Head of caudate nucleus (tissue), 42 donors: Measurements from ENCODE around the gene SLIT3.
"Not testable (repeated sequence)": the region's sequence is repeated elsewhere in the genome, so short reads cannot be mapped to it uniquely, and the experiment has no call there.

Experiments
- DNase-seq, 42 donors: peaks; one replicate each; pipeline versions ENCODE4 v3.0.0 to v3.0.0-alpha.2; 2020 to 2021; ENCODE audit warnings: mixed read lengths in 7 of 42
- intact Hi-C: fragments of 100-400 bp; cut with DNase I; formaldehyde crosslinking; loops from one replicate; pipeline ENCODE4 v1.15.0; 2022

The SLIT3 gene

GRCh38 chr5:168658394-168658793 lies 642.5 kb downstream of the SLIT3 start:
- peak in 1 of 42 donors; percentile 24 for DNase-seq
- intact Hi-C loops, result no loop called here

DNA sequence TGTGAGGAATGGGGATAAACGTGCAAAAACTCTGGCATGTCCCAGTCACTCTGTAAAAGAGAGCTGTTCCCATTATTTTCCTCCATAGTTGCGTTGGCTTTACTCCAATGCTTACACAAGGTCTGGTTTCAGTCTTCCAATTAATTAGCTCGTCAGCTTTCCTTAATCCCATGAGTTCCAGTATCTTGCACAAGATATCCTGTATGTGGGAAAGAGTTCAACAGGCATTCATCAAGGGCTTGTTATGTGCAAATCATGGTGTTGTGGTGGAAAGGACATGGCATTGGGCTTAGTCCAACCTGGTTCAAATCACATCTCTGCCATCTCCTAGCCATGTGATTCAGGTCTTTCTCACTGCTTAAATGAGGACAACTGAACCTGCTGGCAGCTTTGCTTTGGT lies 644.3 kb downstream of the SLIT3 start:
- no peak for DNase-seq
- intact Hi-C loops, result no loop called here

DNA sequence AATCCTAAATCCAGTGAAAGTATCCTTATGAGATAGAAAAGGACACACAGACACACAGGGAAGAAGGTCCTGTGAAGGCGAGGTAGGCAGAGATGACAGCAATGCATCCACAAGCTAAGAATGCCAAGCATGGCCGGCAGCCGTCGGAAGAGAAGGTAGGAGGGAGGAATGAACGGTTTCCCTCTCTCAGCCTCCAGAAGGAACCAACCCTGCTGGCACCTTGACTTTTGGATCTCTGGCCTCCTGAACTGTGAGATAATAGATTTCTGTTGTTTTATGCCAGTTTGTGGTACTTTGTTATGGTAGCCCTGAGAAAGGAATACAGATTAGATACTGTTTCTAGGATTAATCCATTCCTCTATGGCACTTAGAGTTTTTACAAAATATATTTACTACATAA lies 645.6 kb downstream of the SLIT3 start:
- intact Hi-C loops, result no loop called here
- no peak for DNase-seq

DNA sequence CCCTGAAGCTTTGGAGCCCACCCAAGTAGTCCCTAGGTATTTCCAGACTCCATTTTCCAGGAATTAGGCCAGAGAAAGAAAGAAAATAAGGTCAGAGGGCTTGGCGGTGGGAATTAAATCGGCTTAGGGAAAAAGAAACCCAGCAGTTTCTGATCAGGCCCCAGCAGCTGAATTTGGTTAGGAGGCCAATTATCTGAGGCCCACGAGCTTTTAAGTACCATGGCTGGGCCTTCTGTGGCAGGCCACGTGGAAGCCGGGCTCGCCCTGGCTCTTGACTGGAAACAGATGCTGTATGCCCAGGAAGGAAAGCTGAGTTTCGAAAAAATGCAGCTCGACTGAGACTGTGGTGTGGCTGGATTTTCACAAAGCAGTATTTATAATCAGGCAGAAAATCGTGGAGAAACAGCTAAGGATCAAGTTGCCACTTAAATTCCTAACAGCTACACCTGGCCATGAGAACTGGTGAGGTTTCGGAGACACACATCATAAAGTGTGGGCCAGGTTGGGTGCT lies 646.7 kb downstream of the SLIT3 start:
- peak in 10 of 42 donors; percentile 7 to 56 (median 24) for DNase-seq
- intact Hi-C loops, result no loop called here

- intact Hi-C loops, result no loop called here
- peak in 7 of 42 donors; percentile 10 to 52 (median 22) for DNase-seq
These were observed 647.3 kb downstream of the SLIT3 start for GRCh38 chr5:168653626-168654025.

DNA sequence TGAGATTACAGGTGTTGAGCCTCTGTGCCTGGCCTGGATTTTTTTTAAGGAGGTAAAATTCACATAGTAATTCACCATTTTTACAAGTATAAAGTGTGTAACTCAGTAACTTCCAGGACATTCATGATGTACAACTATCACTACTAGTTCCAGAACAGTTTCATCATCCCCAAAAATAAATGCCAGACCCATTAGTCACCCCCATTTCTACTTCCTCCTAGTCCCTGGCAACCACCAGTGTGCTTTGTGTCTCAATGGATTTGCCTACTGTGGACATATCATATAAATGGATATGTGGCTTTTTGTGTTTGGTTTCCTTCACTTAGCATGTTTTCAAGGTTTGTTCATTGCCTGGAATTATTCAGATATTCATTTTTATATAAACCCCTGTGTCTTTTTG lies 649.3 kb downstream of the SLIT3 start:
- intact Hi-C loops, result no loop called here
- no peak for DNase-seq

GRCh38 chr5:168649306-168649705 lies 651.6 kb downstream of the SLIT3 start:
- intact Hi-C loops, result no loop called here
- DNase-seq, result peak in 22 of 42 donors; percentile 11 to 68 (median 30)

DNA sequence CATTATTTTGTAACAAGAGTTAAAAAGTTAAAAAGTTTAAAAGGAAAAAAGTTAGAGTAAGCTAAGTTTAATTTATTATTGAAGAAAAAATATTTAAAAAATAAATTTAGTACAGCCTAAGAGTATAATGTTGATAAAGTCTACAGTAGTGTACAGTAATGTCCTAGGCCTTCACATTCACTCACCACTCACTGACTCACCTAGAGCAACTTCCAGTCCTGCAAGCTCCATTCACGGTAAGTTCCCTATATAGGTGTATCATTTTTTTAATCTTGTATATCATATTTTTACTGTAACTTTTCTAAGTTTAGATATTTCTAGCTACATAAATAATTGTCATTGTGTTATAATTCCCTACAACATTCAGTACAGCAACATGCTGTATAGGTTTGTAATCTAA lies 652.4 kb downstream of the SLIT3 start:
- DNase-seq, result no peak

GRCh38 chr5:168648016-168648415 lies 652.9 kb downstream of the SLIT3 start:
- no peak for DNase-seq
- intact Hi-C loops, result no loop called here

More for the DNA sequence above, 652.4 kb downstream of the SLIT3 start:
- intact Hi-C loops, result no loop called here

DNA sequence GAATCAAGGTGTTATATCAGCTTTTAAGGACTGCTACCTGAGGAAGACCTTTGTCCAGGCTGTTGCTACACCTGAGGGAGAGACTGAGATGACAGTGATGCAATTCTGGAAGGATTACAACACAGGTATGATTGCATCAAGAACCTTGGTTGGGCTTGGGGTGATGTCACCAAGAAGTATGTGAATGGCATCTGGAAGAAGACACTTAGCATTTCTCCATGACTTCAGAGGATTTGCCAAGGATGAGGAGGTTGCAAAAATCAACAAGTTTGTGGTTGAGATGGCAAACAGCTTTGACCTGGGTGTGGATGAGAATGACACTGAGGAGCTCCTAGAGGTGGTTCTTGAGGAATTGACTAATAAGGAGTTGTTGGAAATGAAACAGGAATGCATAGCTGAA lies 653.9 kb downstream of the SLIT3 start:
- no peak for DNase-seq
- intact Hi-C loops, result no loop called here

DNA sequence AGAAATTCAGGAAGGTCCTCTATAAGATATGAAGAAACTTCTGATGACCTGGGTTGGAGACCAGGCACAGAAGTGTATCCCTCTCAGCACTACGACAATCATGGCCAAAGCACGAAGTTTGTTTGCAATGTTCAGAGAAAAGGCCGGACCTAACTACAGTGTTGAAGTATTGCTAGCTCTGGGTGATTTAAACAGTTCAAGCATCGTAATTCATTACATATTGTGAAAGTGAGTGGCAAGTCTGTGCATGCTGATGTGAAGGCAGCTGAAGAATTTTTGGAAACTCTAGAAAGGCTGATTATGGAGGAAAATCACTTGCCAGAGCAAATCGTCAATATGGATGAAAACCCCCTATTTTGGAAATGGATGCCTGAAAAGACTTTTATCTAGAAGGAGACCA lies 654.6 kb downstream of the SLIT3 start:
- intact Hi-C loops, result no loop called here
- no peak for DNase-seq

- DNase-seq, result no peak
- intact Hi-C loops, result no loop called here
These were observed 655.7 kb downstream of the SLIT3 start for GRCh38 chr5:168645195-168645594.

GRCh38 chr5:168642019-168642418 lies 658.9 kb downstream of the SLIT3 start:
- no peak for DNase-seq
- intact Hi-C loops, result no loop called here

DNA sequence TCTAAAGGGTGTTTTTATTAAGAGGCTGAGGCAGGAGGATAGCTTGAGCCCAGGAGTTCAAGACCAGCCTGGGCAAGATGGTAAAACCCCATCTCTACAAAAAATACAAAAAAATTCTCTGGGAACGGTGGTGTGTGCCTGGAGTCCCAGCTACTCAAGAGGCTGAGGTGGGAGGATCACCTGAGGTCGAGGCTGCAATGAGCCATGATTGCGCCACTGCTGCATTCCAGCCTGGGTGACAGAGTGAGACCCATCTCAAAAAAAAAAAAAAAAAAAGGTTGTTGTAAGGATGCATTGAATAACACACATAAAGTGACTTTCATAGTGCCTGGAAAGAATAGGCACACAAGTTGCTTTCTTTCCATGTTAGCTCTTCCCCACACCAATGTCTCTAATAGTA lies 662.1 kb downstream of the SLIT3 start:
- intact Hi-C loops, DNase-seq: not testable (repeated sequence)

- intact Hi-C loops, result no loop called here
These were observed 663.1 kb downstream of the SLIT3 start for GRCh38 chr5:168637793-168638192.

DNA sequence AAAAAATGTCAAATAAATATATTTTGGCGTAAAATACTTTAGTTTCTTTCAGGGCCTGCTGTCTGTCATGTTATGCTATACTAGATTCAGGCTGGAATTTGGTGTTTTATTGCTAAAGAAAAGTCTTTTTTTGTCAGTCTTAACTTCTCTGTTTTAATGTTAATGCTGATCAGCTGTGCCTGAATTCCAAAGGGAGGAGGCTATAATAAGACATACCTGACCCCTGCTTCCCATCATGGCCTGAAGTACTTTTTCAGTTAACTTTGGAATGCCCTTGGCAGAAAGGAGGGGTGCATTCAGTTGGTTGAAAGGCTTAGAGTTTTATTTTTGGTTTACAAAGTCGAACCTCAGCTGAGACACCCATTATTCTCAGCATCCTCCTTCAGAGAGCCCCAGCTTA lies 663.7 kb downstream of the SLIT3 start:
- intact Hi-C loops, result no loop called here
- no peak for DNase-seq

More at GRCh38 chr5:168637793-168638192, 663.1 kb downstream of the SLIT3 start:
- DNase-seq, result no peak

GRCh38 chr5:168630958-168631357 lies 670.0 kb downstream of the SLIT3 start:
- DNase-seq, intact Hi-C loops: not testable (repeated sequence)

- intact Hi-C loops, result no loop called here
- DNase-seq, result no peak
These were observed 676.0 kb downstream of the SLIT3 start for GRCh38 chr5:168624850-168625364.

DNA sequence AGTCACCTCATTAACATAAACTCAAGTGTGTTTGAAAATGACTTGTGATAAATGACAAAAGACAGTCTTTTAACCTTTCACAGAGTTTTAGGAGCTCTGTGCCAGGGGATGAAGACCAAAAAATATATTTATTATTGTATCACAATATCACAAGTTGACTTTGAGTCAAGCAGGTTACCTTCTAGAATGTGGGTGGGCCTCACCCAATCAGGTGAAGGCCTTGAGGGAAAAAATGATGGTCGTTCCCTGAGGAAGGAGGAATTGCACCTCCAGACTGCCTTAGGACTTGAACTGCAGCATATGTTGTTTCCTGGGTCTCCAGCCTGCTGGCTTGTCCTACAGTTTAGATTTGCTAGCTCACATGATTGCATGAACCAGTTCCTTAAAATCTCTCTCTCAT lies 680.1 kb downstream of the SLIT3 start:
- intact Hi-C loops, result no loop called here
- DNase-seq, result no peak

GRCh38 chr5:168614661-168615060 lies 686.3 kb downstream of the SLIT3 start:
- no peak for DNase-seq
- intact Hi-C loops, result no loop called here

GRCh38 chr5:168613996-168614395 lies 686.9 kb downstream of the SLIT3 start:
- intact Hi-C loops, result no loop called here

DNA sequence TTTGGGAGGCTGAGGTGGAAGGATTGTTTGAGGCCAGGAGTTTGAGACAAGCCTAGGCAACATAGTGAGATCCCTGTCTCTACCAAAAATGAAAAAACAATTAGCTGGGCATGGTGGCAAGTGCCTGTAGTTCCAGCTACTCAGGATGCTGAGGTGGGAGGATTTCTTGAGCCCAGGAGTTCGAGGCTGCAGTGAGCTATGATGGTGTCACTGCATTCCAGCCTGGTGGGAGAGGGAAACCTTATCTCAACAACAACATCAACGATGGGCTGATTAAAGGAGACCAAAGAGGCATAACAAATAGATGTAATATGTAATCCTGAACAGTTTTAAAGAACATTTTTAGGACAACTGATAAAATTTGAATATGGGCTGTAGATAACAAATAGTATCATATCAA lies 687.5 kb downstream of the SLIT3 start:
- intact Hi-C loops, result no loop called here

More at GRCh38 chr5:168613996-168614395, 686.9 kb downstream of the SLIT3 start:
- no peak for DNase-seq

More for the DNA sequence above, 687.5 kb downstream of the SLIT3 start:
- DNase-seq, result no peak
